T-helper 2 cell treated with Interferon-gamma antibody and Interleukin-4, amounts not matched to agents 5 μg/mL and 100 μg/mL, for 36 hours (primary cell): ENCODE measurements around the gene IP6K3.

Source experiments
- DNase-seq: peaks from one replicate; pipeline ENCODE4 v3.0.0; 2021; ENCODE audit warnings: low spot score
- H3K27ac Mint-ChIP-seq: one replicate; pipeline ENCODE4 v1.8.0; 2021; ENCODE audit warnings: mild to moderate bottlenecking, mixed read lengths
- H3K27me3 Mint-ChIP-seq: one replicate; pipeline ENCODE4 v1.8.0; 2021; ENCODE audit warnings: low read depth, mixed read lengths
- H3K36me3 Mint-ChIP-seq: one replicate; pipeline ENCODE4 v1.8.0; 2021; ENCODE audit warnings: low read depth, mixed read lengths
- H3K4me1 Mint-ChIP-seq: one replicate; pipeline ENCODE4 v1.8.0; 2021; ENCODE audit warnings: low read depth, mixed read lengths
- H3K4me3 Mint-ChIP-seq: one replicate; pipeline ENCODE4 v1.8.0; 2022; ENCODE audit warnings: mild to moderate bottlenecking, moderate library complexity, mixed read lengths
- H3K9me3 Mint-ChIP-seq: one replicate; pipeline ENCODE4 v1.8.0; 2021; ENCODE audit warnings: mixed read lengths

IP6K3 gene

DNA sequence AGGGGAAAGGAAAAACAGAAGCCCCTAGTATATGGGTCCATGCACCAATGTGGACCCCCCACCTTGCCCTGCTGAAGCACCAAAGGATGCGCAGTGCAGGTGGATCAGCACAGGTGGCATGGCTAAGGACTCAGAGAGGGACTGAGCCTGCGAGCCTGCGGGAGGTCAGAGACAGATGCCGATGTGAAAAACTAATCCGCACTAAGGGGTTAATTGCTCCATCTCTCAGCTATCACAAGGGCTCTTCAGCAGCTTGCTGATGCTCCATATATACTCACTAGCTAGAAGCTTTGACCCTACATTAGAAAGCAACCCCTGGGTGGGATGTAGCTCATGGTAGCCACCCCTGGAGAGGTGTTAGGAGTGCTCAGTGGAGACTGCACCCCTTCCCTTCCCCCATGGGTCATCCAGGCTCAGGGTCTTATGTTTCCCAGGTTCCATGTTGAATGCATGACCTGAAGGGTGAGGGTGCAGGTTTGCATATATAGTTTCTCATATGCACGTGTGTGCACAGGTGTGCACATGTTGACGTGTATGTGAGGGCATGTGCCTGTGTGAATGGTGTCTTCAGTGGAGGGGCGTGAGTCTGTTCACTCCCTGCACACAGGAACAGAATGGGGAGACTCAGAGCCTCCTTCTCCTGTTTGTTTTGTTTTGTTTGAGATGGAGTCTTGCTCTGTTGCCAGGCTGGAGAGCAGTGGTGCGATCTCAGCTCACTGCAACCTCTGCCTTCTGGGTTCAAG is 13.4 kb upstream of the IP6K3 start:
- Mint-ChIP-seq H3K27ac (no peak overlapping the region), H3K27me3 (no peaks in the 10 kb centered on the region), H3K36me3 (no peaks in the 10 kb centered on the region)

DNA sequence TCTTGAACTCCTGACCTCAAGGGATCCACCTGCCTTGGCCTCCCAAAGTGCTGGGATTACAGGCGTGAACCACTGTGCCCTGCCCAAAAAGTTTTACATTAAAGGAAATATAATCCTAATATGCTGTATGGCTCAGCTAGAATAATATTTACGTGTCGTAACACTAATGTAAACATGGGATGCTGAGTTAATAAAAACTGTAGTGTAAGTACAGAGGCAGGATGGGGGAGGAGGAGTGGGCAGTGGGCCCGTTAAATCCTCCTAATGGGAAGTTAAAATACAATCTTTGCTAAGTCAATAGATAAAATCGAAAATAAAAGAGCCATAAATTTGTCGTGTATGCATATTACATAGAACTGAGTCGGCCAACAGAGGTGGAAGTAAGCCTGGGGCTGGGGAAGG is 12.1 kb upstream of the IP6K3 start:
- no peaks in the 10 kb centered on the region for H3K27me3 Mint-ChIP-seq
- H3K27ac Mint-ChIP-seq = no peak overlapping the region
- no peak for DNase-seq
- H3K9me3 Mint-ChIP-seq = no peaks in the 10 kb centered on the region
- no peak overlapping the region for H3K4me3 Mint-ChIP-seq
- H3K4me1 Mint-ChIP-seq = no peaks in the 10 kb centered on the region
- H3K36me3 Mint-ChIP-seq = no peaks in the 10 kb centered on the region

More for the DNA sequence above, 13.4 kb upstream of the IP6K3 start:
- no peak overlapping the region for H3K4me3 Mint-ChIP-seq
- DNase-seq = no peak
- no peaks in the 10 kb centered on the region for H3K4me1 Mint-ChIP-seq
- H3K9me3 Mint-ChIP-seq = no peaks in the 10 kb centered on the region

DNA sequence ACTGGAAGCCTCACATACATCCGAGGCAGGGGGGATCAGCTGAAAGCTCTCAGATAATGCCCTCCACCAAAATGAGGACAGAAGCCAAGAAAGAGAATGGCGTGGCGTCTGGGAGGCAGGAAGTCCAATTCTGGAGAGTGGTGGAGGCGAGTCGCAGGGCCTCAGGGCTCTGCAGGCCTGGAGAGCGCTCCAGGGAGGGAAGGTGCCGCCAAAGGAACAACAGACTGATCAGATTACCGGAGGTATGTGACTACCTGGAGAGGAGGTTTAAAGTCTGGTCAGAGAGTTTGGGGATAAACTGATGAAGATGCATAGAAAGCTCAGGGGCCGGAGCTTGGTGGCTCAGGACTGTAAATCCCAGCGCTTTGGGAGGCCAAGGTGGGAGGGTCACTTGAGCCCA is 11.2 kb upstream of the IP6K3 start:
- no peak for DNase-seq
- no peaks in the 10 kb centered on the region for H3K27me3 Mint-ChIP-seq
- no peak overlapping the region for H3K27ac Mint-ChIP-seq
- no peaks in the 10 kb centered on the region for H3K4me1 Mint-ChIP-seq
- H3K9me3 Mint-ChIP-seq = no peaks in the 10 kb centered on the region
- no peak overlapping the region for H3K4me3 Mint-ChIP-seq
- H3K36me3 Mint-ChIP-seq = no peaks in the 10 kb centered on the region

DNA sequence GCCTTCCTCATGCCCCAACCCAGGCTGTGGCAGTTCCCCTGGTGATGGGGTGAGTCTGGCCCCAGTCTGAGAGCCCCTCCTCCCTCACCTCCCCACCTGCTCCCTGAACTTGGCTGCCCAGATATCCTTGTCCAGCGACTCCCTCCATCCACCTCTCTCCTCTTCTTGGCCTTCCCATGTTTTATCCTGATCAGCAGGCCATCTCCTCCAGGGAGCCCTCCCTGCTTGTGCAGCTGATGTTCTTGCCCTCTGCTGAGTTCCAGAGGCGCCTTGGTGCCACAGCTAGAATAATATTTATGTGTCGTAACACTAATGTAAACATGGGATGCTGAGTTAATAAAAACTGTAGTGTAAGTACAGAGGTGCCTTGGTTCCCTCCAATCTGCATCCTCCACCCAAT is 10.4 kb upstream of the IP6K3 start:
- Mint-ChIP-seq H3K4me1 (no peaks in the 10 kb centered on the region), H3K27ac (no peak overlapping the region), H3K27me3 (no peaks in the 10 kb centered on the region), H3K4me3 (no peak overlapping the region), H3K36me3 (no peaks in the 10 kb centered on the region), H3K9me3 (no peaks in the 10 kb centered on the region)
- no peak for DNase-seq

DNA sequence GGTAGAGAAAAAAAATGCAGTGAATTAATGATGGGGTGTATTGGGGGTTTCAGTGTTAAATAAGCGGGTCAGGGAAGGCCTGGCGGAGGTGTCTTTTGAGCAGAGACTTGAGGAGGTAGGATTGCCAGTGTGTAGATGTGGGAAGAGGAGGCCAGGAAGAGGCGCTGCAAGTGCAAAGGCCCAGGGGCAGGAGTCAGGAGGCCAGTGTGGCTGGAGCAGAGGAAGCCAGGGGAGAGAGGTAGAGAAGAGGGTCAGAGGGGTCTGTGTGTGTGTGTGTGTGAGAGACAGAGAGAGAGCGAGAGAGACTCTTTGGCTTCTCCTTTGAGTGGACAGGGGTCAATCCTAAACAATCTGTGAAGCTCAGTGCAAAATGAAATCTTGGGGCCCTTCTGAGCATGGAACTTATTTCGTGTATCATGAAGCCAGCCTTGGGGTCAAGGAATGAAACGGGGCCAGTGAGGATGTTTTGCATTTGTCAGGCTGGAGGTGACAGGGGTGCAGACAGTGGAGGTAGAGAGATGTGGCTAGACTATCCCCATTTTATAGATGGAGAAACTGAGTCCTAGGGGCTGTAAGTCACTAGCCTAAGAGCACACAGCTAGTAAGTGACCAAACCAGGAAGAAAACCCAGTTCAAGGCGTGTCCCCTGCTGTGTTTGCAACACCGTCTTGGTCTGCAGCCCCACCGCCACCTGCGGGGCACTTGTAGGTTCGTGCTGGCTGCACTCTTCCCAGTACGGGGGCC is 9.7 kb upstream of the IP6K3 start:
- H3K27me3 Mint-ChIP-seq = no peaks in the 10 kb centered on the region
- H3K4me1 Mint-ChIP-seq = no peaks in the 10 kb centered on the region
- H3K4me3 Mint-ChIP-seq = no peak overlapping the region
- no peaks in the 10 kb centered on the region for H3K36me3 Mint-ChIP-seq
- no peak for DNase-seq
- H3K27ac Mint-ChIP-seq = no peak overlapping the region
- H3K9me3 Mint-ChIP-seq = no peaks in the 10 kb centered on the region

DNA sequence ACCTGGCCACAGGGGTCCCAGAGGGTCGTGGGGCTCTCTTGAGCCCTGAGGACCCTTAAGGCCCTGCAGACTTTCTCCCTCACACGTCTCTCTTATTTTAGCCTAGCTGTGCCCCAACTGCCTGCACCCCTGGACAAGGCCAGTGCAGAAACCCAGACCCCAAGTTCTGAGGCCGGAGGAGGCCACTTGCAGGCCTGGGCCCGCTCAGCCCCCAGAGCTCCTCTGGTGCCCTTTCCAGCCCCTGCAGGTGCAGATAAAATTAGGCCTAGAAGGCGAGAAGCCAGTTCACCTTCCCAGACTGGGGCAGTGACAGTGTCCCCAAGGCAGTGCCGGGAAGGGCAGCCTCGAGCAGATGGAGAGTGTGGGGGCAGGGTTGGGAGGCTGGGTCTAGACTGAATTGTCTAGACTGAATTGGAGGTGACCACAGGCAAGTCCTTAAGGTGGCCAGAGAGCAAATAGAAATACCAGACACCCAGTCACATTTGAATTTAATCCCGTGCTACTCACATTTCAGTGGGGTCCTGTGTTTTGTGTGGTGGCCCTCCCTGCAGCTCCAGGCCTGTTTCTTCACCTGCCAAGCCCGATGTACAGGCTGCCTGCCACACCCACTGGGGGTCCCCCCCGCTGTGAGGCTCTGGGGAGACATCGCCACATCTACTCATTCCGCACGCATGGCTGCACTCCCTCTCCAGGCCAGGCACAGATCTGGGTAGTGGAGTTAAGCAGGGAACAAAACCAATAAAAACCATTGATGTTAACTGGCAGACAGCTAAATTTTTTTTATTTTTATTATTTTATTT is 8.6 kb upstream of the IP6K3 start:
- no peaks in the 10 kb centered on the region for H3K4me1 Mint-ChIP-seq
- H3K27me3 Mint-ChIP-seq = no peaks in the 10 kb centered on the region
- no peaks in the 10 kb centered on the region for H3K9me3 Mint-ChIP-seq
- H3K36me3 Mint-ChIP-seq = no peaks in the 10 kb centered on the region
- no peak for DNase-seq
- no peak overlapping the region for H3K4me3 Mint-ChIP-seq
- H3K27ac Mint-ChIP-seq = no peak overlapping the region

DNA sequence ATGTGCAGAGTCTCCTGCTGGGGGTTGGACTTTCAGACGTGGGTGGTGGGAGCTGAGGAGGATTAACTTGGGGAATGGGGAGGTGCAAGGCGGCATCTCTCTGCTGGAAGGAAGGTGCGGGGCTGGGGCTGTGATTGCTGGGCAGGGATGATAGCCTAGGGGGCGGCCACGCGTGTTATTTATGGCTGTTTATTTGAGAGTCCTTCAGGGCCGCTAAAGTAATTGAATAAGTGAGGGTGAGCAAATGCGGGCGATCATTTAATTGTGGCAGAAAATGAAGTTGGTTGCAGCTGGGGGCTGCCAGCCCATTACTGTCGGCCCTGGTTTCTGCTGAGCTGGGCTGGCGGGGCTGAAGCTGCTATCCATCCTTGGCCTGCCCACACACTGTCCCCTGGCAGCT is 7.5 kb upstream of the IP6K3 start:
- Mint-ChIP-seq H3K4me1 (no peaks in the 10 kb centered on the region), H3K27ac (no peak overlapping the region), H3K36me3 (no peaks in the 10 kb centered on the region), H3K27me3 (no peaks in the 10 kb centered on the region), H3K4me3 (no peak overlapping the region), H3K9me3 (no peaks in the 10 kb centered on the region)
- DNase-seq = no peak

DNA sequence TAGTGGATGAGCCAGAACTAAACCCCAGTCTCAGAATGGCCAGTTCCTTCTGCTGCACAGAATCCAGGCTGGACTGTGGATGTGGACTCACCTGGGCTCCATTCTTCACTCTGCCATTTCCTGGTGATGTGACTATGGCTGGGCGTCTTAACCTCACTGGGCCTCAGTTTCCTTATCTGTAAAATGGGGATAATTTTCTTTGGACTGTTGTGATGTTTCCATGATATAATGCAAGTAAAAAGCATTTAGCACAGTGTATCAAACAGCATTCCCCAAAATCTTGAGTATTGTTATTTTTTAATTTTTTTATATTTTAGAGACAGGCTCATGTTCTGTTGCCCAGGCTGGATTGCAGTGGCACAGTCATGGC is 5.9 kb upstream of the IP6K3 start:
- H3K4me3 Mint-ChIP-seq = no peak overlapping the region
- H3K9me3 Mint-ChIP-seq = no peaks in the 10 kb centered on the region
- no peaks in the 10 kb centered on the region for H3K27me3 Mint-ChIP-seq
- H3K36me3 Mint-ChIP-seq = no peaks in the 10 kb centered on the region
- no peak overlapping the region for H3K27ac Mint-ChIP-seq
- DNase-seq = no peak
- H3K4me1 Mint-ChIP-seq = no peaks in the 10 kb centered on the region

DNA sequence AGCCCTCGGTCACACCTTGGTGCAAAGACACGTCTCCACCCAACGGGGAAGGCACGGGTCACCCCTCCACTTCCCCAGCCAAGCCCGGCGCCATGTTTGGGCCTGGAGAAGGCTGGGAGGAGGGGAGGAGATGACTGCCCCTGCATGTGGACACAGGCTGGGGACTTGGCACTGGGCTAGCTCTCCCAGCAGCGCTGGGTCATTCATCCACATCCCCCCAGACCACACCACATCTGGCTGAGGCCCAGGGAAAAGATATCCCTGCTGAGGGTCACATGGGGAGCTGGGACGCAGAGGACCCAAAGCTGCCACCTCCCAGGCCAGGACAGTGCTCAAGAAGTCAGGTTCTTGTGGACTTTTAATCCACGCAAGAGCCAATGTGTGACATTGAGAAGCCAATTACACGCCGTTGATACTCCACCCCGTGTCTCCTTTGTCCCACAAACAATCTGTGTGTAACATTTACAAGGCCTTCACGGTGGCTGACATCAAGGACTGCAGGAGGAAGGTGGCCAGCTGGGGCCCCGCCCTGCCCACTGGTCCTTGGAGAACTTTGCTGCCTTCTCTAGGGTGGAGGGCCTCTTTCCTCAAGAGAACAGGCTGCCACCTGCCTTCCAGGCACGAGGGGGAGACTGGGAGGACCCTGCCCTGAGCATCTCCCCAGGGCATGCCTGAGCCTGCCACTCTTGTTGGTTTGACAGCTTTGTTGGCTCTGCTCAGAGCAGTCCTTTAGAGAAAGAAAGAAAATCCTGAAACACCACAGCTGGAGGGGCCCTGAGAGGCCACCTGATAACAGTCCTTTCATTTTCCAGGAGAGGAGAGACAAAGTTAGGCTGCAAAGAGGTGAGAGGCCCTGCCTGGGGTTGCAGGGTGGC is 5.3 kb upstream of the IP6K3 start:
- Mint-ChIP-seq H3K9me3 (no peaks in the 10 kb centered on the region), H3K27ac (no peak overlapping the region), H3K4me3 (no peak overlapping the region), H3K27me3 (no peaks in the 10 kb centered on the region), H3K4me1 (no peaks in the 10 kb centered on the region), H3K36me3 (no peaks in the 10 kb centered on the region)
- DNase-seq = no peak

DNA sequence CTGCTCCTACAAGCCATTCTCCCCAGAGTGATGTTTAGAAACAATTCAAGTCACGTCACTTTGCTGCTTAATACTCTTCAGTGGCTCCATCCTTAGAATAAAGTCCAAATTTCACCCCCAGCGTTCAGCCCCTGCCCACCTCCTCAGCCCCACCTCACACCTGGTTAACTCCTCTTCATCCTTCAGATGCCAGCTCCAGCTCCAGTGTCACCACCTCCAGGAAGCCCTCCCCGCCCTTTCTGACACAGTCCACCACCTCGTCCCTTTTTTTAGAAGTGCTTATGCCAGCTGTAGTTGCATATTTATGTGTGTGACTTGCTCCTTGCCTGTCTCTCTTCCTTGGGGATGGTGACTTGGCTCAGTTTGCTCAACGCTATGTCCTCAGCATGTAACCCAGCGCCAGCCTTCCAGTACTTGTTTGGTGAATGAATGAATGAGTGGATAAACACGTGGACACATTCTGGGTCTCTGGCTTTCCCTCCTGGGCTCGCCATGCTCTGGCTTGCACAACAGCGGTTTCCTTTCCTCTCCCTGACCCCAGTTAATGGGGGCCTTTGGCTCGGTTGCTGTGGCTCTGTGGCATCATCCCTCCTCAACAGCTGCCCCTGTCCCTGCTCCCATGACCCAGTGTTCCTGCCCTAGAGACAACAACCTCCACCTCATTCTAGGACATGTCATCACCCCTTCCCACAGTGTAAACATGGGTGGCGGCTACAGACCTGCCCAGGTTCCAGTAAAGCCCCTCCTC is 3.7 kb upstream of the IP6K3 start:
- H3K27me3 Mint-ChIP-seq = no peaks in the 10 kb centered on the region
- H3K4me1 Mint-ChIP-seq = no peaks in the 10 kb centered on the region
- no peak overlapping the region for H3K4me3 Mint-ChIP-seq
- no peaks in the 10 kb centered on the region for H3K36me3 Mint-ChIP-seq
- H3K9me3 Mint-ChIP-seq = no peaks in the 10 kb centered on the region
- DNase-seq = no peak
- no peak overlapping the region for H3K27ac Mint-ChIP-seq

DNA sequence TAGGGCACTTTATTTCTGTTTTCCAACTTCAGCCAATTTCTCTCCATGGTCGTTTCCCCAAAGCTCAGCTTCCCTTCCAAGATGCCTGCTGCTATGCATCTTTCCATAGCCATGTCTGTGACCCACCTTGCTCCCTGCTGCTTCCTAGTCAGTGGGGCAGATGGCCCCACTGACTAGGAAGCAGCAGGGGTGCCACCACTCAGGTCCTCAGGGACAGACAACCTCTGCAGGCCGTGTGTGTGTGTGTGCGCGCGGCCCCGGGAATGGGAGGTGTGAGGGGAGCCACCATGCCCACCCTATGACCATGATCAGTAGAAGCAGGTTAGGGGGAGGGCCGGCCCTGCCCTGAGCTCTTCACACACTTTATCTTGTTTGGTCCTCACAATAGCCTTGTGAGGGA is 2.7 kb upstream of the IP6K3 start:
- no peaks in the 10 kb centered on the region for H3K4me1 Mint-ChIP-seq
- no peak overlapping the region for H3K27ac Mint-ChIP-seq
- no peaks in the 10 kb centered on the region for H3K9me3 Mint-ChIP-seq
- H3K36me3 Mint-ChIP-seq = no peaks in the 10 kb centered on the region
- no peak overlapping the region for H3K4me3 Mint-ChIP-seq
- H3K27me3 Mint-ChIP-seq = no peaks in the 10 kb centered on the region
- no peak for DNase-seq

DNA sequence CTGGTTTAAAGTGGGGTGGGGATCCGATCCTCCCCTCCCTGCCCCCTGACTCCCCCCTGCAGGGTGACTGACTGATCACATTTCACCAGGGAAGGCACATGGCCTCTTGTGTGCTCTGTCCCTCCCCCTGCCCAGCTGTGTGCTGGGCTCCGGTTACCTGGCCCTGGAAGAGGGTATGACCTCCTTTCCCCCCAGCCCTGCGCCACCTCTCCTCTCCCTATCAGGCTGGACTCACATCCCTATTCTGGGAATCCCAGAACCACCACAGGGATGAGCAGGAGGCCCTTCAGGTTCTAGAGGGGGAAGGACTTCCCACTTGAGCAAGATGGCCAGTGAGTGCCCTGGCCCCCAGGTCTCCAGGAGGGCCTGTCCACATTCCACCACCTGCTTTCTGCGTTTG is 2.1 kb upstream of the IP6K3 start:
- Mint-ChIP-seq H3K9me3 (no peaks in the 10 kb centered on the region), H3K27me3 (no peaks in the 10 kb centered on the region), H3K4me3 (no peak overlapping the region), H3K27ac (no peak overlapping the region), H3K4me1 (no peaks in the 10 kb centered on the region), H3K36me3 (no peaks in the 10 kb centered on the region)
- no peak for DNase-seq

DNA sequence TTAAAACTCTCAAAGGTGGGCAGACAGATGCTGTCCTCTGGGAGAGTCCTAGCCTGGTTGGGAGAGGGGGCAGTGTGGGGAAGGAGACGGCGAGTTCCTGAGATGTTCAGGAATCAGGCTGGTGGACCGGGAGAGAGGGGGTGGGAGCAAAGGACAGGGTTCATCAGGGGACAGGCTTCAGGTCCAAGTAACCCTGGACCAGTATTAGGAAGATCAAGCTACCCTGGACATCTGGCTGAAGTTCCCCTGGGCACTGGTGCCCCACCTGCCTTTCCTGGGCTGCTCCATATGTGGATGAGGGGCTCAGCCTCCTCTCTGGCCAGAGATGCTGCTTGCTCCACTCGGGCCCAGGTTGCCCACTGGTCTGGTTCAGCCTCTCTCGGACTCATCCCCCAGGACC is 1.1 kb upstream of the IP6K3 start:
- no peaks in the 10 kb centered on the region for H3K9me3 Mint-ChIP-seq
- no peaks in the 10 kb centered on the region for H3K4me1 Mint-ChIP-seq
- no peaks in the 10 kb centered on the region for H3K36me3 Mint-ChIP-seq
- H3K27ac Mint-ChIP-seq = no peak overlapping the region
- no peak for DNase-seq
- no peak overlapping the region for H3K4me3 Mint-ChIP-seq
- H3K27me3 Mint-ChIP-seq = peaks cover 2% of the 10 kb centered on the region
